Ascending aorta (tissue), 2 donors: ENCODE results near the gene FAM169A. TPM values are rescaled to one million over a fixed set of nuclear protein-coding genes. Genes with fewer than 3 reads are reported as not detected.
"Not testable (repeated sequence)": the region's sequence is repeated elsewhere in the genome, so short reads cannot be mapped to it uniquely, and the experiment has no call there.

Experiments
- DNase-seq, 2 donors: peaks; one replicate each; pipeline ENCODE4 v3.0.0-alpha.2; 2019; ENCODE audit warnings: low spot score in 2 of 2
- H3K27ac ChIP-seq, 2 donors: fragments of 200-600 bp; sonication (generic); one replicate each; pipeline ENCODE4 v1.5.1; 2016 to 2017; ENCODE audit warnings: mild to moderate bottlenecking in 1 of 2
- H3K27me3 ChIP-seq: fragments of 200-600 bp; sonication (generic); one replicate; pipeline ENCODE4 v1.5.1; 2017
- H3K36me3 ChIP-seq, 2 donors: fragments of 200-600 bp; sonication (generic); one replicate each; pipeline ENCODE4 v1.5.1; 2016
- H3K4me1 ChIP-seq, 2 donors: fragments of 200-600 bp; sonication (generic); one replicate each; pipeline ENCODE4 v1.5.1; 2016 to 2017; ENCODE audit warnings: mild to moderate bottlenecking in 1 of 2
- H3K4me3 ChIP-seq, 2 donors: fragments of 200-600 bp; sonication (generic); one replicate each; pipeline ENCODE4 v1.5.1; 2016 to 2017; ENCODE audit warnings: mild to moderate bottlenecking in 1 of 2
- H3K9me3 ChIP-seq, 2 donors: fragments of 200-600 bp; sonication (generic); one replicate each; pipeline ENCODE4 v1.5.1; 2016
- CTCF ChIP-seq, 3 experiments: fragments of 200-600 bp in 2 of 3; fragments of 450-650 bp in 1 of 3; sonication (generic) in 2 of 3; IDR thresholded peaks; one replicate each; pipeline ENCODE4 v1.5.1; 2016 to 2019; ENCODE audit warnings: antibody characterized with exemption in 3 of 3, mild to moderate bottlenecking in 1 of 3, moderate library complexity in 1 of 3
- intact Hi-C: fragments of 100-400 bp; cut with DNase I; formaldehyde crosslinking; loops from one replicate; pipeline ENCODE4 v1.15.1; 2023
- total RNA-seq: library from RNA; depleted of rRNA; stranded (reverse); fragments of >200 nt; gene quantifications from one replicate; pipeline ENCODE4 v1.1.0, GENCODE V29; 2016

The FAM169A gene
- total RNA-seq, 1 donor from 2014 or later = not detected

DNA sequence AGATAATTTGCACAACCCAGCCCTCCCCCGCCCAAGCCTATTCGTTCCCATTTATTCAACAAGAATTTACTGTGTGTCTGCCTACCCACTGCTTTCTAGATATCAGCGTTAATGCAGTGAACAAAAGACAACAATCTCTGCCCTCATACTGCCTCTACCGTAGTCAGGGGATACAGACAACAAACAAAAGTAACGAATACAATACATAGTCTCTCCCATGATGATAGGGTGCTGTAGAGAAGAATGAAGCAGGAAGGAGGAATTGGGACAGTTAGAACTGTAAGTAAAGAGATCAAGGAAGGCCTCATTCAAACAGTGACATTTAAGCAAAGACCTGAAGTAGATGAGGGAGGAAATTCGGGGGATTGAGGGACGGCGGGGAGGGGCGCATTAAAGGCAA is 101.0 kb downstream of the FAM169A start:
- H3K4me3 ChIP-seq = peak overlapping the region in 1 of 2 donors; percentile 88
- H3K4me1 ChIP-seq = peaks cover 7 to 20% of the 10 kb centered on the region in 2 donors
- intact Hi-C loops = loop anchor here (5.0 to 10.0 kb wide), 4 partner anchors 180 to 572 kb away; partner anchors contain the start of genes ANKRD31, GCNT4 and HMGCR
- H3K27ac ChIP-seq = no peak overlapping the region
- no peaks in the 10 kb centered on the region for H3K27me3 ChIP-seq
- no peaks in the 10 kb centered on the region for H3K9me3 ChIP-seq
- peaks cover 9 to 10% of the 10 kb centered on the region in 2 donors for H3K36me3 ChIP-seq
- DNase-seq = no peak
- no peak for TF ChIP-seq CTCF (IDR thresholded peaks at IDR 0.05)

DNA sequence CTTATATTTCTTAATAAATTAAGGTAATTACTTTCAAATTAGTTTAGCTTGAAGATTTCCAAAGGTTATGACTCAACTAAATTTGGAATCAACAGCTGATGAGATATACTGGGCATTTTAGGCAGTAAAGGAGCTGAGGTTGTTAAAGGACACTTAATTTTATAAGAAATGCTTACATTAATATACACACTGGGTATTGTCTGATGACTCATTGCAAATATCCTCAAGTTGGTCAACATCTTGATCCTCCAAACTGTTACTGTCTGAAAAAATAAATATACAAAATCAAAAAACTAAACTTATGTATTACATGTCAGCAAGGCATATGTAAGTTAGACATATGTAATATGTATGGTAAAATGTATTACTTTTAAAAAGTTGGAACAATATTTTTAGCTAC is 102.7 kb downstream of the FAM169A start:
- Histone ChIP-seq H3K27me3 (no peaks in the 10 kb centered on the region), H3K9me3 (no peaks in the 10 kb centered on the region), H3K27ac (no peak overlapping the region), H3K4me3 (no peak overlapping the region), H3K36me3 (peaks cover 4 to 5% of the 10 kb centered on the region in 2 donors), H3K4me1 (peaks cover 7 to 20% of the 10 kb centered on the region in 2 donors)
- DNase-seq = no peak
- intact Hi-C loops = loop anchor here (10.0 kb wide), 1 partner anchor 181 kb away; no protein-coding TSS in a partner anchor
- TF ChIP-seq CTCF (IDR thresholded peaks at IDR 0.05) = no peak

GRCh38 chr5:74762599-74762998 is 103.6 kb downstream of the FAM169A start:
- H3K36me3 ChIP-seq = peaks cover 12% of the 10 kb centered on the region in 2 donors
- intact Hi-C loops = loop anchor here (10.0 kb wide), 1 partner anchor 182 kb away; no protein-coding TSS in a partner anchor

DNA sequence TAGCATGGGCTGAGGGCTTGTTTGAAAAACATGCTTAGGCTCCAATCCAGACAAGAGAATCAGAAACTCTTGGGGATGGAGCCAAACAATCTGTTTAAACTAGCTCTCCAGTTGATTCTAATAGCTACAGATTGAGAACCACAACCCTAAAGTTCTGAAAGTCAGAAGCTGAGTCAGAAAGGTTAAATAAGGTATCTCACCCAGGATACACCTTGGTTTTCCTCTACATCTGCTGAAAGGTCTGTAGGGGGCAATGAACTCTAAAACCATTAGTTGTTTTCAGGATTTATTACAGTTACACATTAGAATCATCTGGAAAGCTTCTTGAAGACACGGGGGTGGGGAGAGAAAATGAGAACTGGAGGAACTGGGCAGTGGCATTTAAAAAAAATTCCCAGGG is 104.9 kb downstream of the FAM169A start:
- H3K27ac ChIP-seq = no peak overlapping the region
- no peaks in the 10 kb centered on the region for H3K9me3 ChIP-seq
- no peak for TF ChIP-seq CTCF (IDR thresholded peaks at IDR 0.05)
- H3K4me1 ChIP-seq = peaks cover 7 to 14% of the 10 kb centered on the region in 2 donors
- no peak overlapping the region for H3K4me3 ChIP-seq
- no peak for DNase-seq
- peaks cover 21 to 26% of the 10 kb centered on the region in 2 donors for H3K36me3 ChIP-seq
- intact Hi-C loops = loop anchor here (10.0 kb wide), 1 partner anchor 184 kb away; no protein-coding TSS in a partner anchor
- no peaks in the 10 kb centered on the region for H3K27me3 ChIP-seq

More at GRCh38 chr5:74762599-74762998, 103.6 kb downstream of the FAM169A start:
- no peak overlapping the region for H3K27ac ChIP-seq
- H3K4me3 ChIP-seq = no peak overlapping the region
- H3K4me1 ChIP-seq = peaks cover 7 to 14% of the 10 kb centered on the region in 2 donors
- TF ChIP-seq CTCF (IDR thresholded peaks at IDR 0.05) = no peak
- no peaks in the 10 kb centered on the region for H3K27me3 ChIP-seq
- no peak for DNase-seq
- H3K9me3 ChIP-seq = no peaks in the 10 kb centered on the region

DNA sequence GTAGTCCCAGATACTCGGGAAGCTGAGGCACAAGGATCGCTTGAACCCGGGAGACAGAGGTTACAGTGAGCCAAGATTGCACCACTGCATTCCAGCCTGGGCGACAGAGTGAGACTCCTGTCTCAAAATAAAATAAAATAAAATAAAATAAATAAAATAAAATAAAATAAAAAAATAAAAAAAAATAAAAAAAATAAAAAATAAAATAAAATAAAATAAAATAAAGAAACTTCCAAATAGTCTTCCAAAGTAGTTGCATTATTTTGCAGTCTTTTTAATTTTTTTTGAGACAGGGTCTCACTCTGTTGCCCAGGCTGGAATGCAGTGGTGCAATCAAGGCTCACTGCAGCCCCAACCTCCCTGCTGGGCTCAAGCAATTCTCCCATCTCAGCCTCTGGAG is 117.4 kb downstream of the FAM169A start:
- H3K9me3 ChIP-seq, H3K27ac ChIP-seq, H3K4me1 ChIP-seq, H3K27me3 ChIP-seq, DNase-seq, H3K4me3 ChIP-seq, intact Hi-C loops: not testable (repeated sequence)
- H3K36me3 ChIP-seq = peaks cover 28 to 60% of the 10 kb centered on the region in 2 donors

- H3K36me3 ChIP-seq = peaks cover 42 to 69% of the 10 kb centered on the region in 2 donors
These were observed 127.8 kb downstream of the FAM169A start for GRCh38 chr5:74738406-74738805.

More at GRCh38 chr5:74738406-74738805, 127.8 kb downstream of the FAM169A start:
- H3K27ac ChIP-seq = no peak overlapping the region
- no peaks in the 10 kb centered on the region for H3K4me1 ChIP-seq
- no peaks in the 10 kb centered on the region for H3K9me3 ChIP-seq
- TF ChIP-seq CTCF (IDR thresholded peaks at IDR 0.05) = no peak
- intact Hi-C loops = no loop called here
- DNase-seq = no peak
- no peaks in the 10 kb centered on the region for H3K27me3 ChIP-seq
- H3K4me3 ChIP-seq = no peak overlapping the region
